Measurements from ENCODE around the gene CNTNAP2. TPM values are rescaled to one million over a fixed set of nuclear protein-coding genes. Genes with fewer than 3 reads are reported as not detected.

CNTNAP2 gene
- total and polyA plus RNA-seq, 2 of the 8 experiments (the other 6 are each of a cell fraction or from before 2014, with no cell fraction given), result 27.9 to 71.0 TPM

DNA sequence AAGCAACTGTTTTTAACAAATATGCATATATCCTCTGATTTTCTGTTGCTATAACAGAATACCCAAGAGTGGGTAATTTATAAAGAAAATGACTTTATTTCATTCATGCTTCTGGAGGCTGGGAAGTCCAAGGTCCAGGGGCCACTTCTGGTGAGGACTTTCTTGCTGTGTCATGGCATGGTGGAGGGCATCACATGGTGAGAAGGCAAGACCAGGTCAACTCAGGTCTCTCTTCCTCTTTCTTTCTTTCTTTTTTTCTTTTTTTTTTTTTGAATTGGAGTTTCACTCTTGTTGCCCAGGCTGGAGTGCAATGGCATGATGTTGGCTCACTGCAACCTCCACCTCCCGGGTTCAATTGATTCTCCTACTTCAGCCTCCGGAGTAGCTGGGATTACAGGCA is 2170.9 kb downstream of the CNTNAP2 start (continued):
- TF ChIP-seq CHD7 (IDR thresholded peaks at IDR 0.05; ENCODE audit: insufficient replicate concordance, low read length) (no peak), JUND (IDR thresholded peaks at IDR 0.05; ENCODE audit: low read length) (no peak), SIX5 (IDR thresholded peaks at IDR 0.05; ENCODE audit: low read depth, low read length) (no peak), CHD1 (IDR thresholded peaks at IDR 0.05; ENCODE audit: low read depth, low read length) (no peak), NANOG (IDR thresholded peaks at IDR 0.05; ENCODE audit: insufficient read depth, low read depth, low read length, poor library complexity, severe bottlenecking) (no peak), POU5F1 (IDR thresholded peaks at IDR 0.05; ENCODE audit: low read depth, low read length) (no peak), TAF1 (IDR thresholded peaks at IDR 0.05; ENCODE audit: low read depth, low read length) (no peak), POLR2A (IDR thresholded peaks at IDR 0.05; ENCODE audit: control extremely low read depth in 1 of 2, low read depth in 2 of 2, low read length in 2 of 2) (no peak), GABPA (IDR thresholded peaks at IDR 0.05; ENCODE audit: borderline replicate concordance, insufficient read depth, low read length) (no peak)
- TF ChIP-seq, protein P1, sequence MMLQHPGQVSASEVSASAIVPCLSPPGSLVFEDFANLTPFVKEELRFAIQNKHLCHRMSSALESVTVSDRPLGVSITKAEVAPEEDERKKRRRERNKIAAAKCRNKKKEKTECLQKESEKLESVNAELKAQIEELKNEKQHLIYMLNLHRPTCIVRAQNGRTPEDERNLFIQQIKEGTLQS (IDR thresholded peaks at IDR 0.05; ENCODE audit: insufficient read depth, low read depth, low read length), result no peak
